ENCODE data around the gene ZDHHC21. TPM values are rescaled to one million over a fixed set of nuclear protein-coding genes. Genes with fewer than 3 reads are reported as not detected.
A peak's percentile ranks its signal among the peaks of the same experiment; 100 is the strongest.
"Not testable (repeated sequence)": the region's sequence is repeated elsewhere in the genome, so short reads cannot be mapped to it uniquely, and the experiment has no call there.

The ZDHHC21 gene
- total RNA-seq, 2 donors from 2014 or later, result 11.4 to 18.7 TPM

DNA sequence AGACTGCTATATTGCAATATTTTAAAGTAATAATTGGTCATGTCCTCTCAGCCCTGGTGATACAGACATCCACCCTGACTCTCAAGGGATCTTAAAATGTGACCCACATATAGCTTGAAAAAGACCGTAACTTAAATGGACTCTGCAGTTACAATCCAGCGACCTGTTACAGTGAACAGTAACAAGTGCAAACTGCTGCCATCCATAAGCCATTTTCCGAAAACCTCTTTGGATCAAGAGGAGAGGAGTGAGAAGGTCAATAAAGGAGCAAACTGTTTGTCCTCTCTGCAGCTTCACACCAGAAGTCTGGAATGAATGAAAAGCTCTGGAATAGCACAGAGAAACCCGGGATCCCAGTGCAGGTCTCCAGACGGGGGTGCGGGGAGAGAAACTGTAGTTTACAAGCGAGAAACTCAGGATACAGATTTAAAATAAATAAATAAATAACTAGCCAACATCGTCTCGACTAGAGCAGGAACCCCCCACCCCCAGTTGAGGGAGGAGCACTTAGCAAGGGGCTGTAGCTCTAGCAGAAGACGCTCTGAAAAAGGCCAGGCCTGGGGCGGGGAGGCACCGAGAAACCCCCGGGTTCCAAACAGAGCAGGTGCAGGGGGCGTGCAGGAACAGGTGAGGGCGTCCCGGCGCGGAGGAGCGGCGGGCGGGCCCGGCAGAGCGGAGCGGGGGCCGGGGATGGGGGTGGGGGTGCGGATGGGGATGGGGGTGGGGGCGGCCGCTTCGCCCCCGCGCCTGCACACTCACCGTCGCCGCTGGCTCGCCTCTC, 572 bp downstream of the ZDHHC21 start:
- ATAC-seq (ENCODE audit: insufficient number of reproducible peaks, low FRiP score, low read depth) (no peak), DNase-seq (ENCODE audit: low spot score) (no peak)
- H3K27ac ChIP-seq, result no peak overlapping the region
- H3K4me3 ChIP-seq, result peak overlapping the region; percentile 82
- peaks cover 12 to 14% of the 10 kb centered on the region in 2 donors for H3K4me1 ChIP-seq (ENCODE audit: control insufficient read depth in 1 of 2, low read depth in 2 of 2)
- H3K27me3 ChIP-seq (replicated peaks; ENCODE audit: insufficient read depth), result no peaks in the 10 kb centered on the region
- H3K9me3 ChIP-seq, result no peaks in the 10 kb centered on the region
- H3K36me3 ChIP-seq, result peaks cover 2% of the 10 kb centered on the region
- TF ChIP-seq, protein P1, sequence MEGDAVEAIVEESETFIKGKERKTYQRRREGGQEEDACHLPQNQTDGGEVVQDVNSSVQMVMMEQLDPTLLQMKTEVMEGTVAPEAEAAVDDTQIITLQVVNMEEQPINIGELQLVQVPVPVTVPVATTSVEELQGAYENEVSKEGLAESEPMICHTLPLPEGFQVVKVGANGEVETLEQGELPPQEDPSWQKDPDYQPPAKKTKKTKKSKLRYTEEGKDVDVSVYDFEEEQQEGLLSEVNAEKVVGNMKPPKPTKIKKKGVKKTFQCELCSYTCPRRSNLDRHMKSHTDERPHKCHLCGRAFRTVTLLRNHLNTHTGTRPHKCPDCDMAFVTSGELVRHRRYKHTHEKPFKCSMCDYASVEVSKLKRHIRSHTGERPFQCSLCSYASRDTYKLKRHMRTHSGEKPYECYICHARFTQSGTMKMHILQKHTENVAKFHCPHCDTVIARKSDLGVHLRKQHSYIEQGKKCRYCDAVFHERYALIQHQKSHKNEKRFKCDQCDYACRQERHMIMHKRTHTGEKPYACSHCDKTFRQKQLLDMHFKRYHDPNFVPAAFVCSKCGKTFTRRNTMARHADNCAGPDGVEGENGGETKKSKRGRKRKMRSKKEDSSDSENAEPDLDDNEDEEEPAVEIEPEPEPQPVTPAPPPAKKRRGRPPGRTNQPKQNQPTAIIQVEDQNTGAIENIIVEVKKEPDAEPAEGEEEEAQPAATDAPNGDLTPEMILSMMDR (IDR thresholded peaks at IDR 0.05), result no peak

DNA sequence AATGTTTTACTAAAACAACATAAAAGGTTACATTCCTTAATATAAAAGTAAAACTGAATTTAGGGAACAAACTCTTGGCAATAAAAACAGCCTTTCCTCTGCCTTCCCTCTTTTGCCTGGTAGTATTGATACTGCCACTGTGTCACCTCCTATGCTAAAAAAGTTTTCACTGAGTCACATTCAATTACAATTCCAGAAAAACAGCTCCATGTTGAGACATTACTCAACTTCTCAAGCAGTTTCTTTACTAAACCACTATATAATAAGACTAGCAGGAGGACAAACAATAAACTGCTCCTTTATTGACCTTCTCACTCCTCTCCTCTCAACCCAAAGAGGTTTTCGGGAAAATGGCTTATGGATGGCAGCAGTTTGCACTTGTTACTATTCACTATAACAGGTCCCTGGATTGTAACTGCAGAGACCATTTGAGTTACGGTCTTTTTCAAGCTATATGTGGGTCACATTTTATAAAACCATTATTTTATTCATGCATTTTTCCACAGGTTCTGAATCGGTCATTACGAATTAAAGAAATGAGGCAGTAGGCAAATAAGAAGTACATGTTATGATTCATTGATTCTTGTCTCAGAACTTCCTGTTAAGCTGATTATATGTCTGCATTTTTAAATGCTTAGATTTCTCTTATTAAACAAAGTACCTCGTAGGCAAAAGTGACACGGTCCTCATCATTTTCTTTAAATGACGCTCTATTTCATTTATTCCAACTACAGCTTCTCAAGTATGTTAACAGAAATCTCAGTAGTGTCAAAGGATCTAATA, 2.1 kb downstream of the ZDHHC21 start:
- Histone ChIP-seq H3K9me3 (no peaks in the 10 kb centered on the region), H3K4me3 (no peak overlapping the region), H3K27me3 (replicated peaks; ENCODE audit: insufficient read depth) (no peaks in the 10 kb centered on the region), H3K4me1 (ENCODE audit: control insufficient read depth in 1 of 2, low read depth in 2 of 2) (peaks cover 12 to 19% of the 10 kb centered on the region in 2 donors), H3K36me3 (peaks cover 8% of the 10 kb centered on the region), H3K27ac (no peak overlapping the region)
- TF ChIP-seq, protein P1 (IDR thresholded peaks at IDR 0.05), result no peak
- ATAC-seq (ENCODE audit: insufficient number of reproducible peaks, low FRiP score, low read depth) (no peak), DNase-seq (ENCODE audit: low spot score) (no peak)

DNA sequence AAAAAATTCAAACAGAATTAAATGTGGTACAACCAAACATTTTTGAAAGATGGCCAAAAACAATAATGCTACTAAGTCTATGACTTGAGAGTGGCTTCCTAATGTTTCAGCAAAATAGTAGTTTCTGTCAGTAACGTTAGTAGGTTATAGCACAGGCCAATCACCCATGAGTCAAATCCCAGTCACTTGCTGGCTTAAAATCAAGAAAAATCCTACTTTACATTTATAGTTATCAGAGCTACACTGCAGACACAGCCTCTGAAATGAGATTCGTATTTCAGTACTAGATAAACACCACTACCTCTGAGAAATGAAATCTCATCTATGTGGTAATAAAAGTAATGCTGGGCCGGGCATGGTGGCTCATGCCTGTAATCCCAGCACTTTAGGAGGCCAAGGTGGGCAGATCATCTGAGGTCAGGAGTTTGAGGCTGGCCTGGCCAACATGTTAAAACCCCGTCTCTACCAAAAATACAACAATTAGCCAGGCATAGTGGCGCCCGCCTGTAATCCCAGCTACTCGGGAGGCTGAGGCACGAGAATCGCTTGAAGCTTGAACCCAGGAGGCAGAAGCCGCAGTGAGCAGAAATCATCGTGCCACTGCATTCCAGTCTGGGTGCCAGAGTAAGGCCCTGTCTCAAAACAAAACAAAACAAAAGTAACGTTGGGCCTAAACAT, 6.1 kb downstream of the ZDHHC21 start:
- Histone ChIP-seq H3K9me3 (no peaks in the 10 kb centered on the region), H3K4me1 (ENCODE audit: control insufficient read depth in 1 of 2, low read depth in 2 of 2) (peaks cover 3 to 16% of the 10 kb centered on the region in 2 donors), H3K36me3 (peaks cover 8% of the 10 kb centered on the region), H3K27ac (no peak overlapping the region), H3K4me3 (no peak overlapping the region), H3K27me3 (replicated peaks; ENCODE audit: insufficient read depth) (no peaks in the 10 kb centered on the region)
- DNase-seq (ENCODE audit: low spot score) (no peak), ATAC-seq (ENCODE audit: insufficient number of reproducible peaks, low FRiP score, low read depth) (no peak)
- TF ChIP-seq, protein P1 (IDR thresholded peaks at IDR 0.05), result no peak

DNA sequence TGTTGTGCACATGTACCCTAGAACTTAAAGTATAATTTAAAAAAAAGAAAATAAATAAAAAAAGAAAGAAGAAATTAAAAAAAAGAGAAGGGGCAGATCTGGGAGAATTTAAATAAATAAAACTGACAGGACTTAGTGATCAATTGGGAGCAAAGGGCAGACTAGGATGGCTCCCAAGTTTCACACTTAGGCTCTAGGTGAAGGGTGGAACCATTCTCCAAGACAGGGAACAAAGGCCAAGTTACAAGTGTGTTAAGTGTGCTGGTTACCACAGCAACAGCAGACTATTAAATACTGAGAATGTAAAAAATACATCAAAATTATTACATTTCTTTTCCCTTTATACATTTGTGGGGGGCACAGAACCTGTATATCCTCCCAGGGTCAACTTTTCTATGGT, 7.1 kb downstream of the ZDHHC21 start:
- Histone ChIP-seq H3K9me3 (no peaks in the 10 kb centered on the region), H3K27ac (no peak overlapping the region), H3K4me3 (no peak overlapping the region), H3K27me3 (replicated peaks; ENCODE audit: insufficient read depth) (no peaks in the 10 kb centered on the region), H3K36me3 (peaks cover 8% of the 10 kb centered on the region), H3K4me1 (ENCODE audit: control insufficient read depth in 1 of 2, low read depth in 2 of 2) (peaks cover 0 to 11% of the 10 kb centered on the region in 2 donors)
- DNase-seq (ENCODE audit: low spot score) (no peak), ATAC-seq (ENCODE audit: insufficient number of reproducible peaks, low FRiP score, low read depth) (no peak)
- TF ChIP-seq, protein P1 (IDR thresholded peaks at IDR 0.05), result no peak

DNA sequence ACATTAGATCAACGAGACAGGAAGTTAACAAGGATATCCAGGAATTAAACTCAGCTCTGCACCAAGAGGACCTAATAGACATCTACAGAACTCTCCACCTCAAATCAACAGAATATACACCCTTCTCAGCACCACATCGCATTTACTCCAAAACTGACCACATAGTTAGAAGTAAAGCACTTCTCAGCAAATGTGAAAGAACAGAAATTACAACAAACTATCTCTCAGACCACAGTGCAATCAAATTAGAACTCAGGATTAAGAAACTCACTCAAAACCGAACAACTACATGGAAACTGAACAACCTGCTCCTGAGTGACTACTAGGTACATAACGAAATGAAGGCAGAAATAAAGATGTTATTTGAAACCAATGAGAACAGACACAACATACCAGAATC, 10.6 kb downstream of the ZDHHC21 start:
- not testable (repeated sequence) for H3K27ac ChIP-seq; H3K27me3 ChIP-seq (replicated peaks; ENCODE audit: insufficient read depth); H3K36me3 ChIP-seq; H3K9me3 ChIP-seq; H3K4me3 ChIP-seq; ATAC-seq (ENCODE audit: insufficient number of reproducible peaks, low FRiP score, low read depth); DNase-seq (ENCODE audit: low spot score); H3K4me1 ChIP-seq (ENCODE audit: control insufficient read depth in 1 of 2, low read depth in 2 of 2)

Measured in thoracic aorta (tissue), 2 donors.